ENCODE data around the gene MMAA. TPM values are rescaled to one million over a fixed set of nuclear protein-coding genes. Genes with fewer than 3 reads are reported as not detected.
A peak's percentile ranks its signal among the peaks of the same experiment; 100 is the strongest.
"Not testable (repeated sequence)": the region's sequence is repeated elsewhere in the genome, so short reads cannot be mapped to it uniquely, and the experiment has no call there.

Gene MMAA
- total RNA-seq (10 to 100 TPM in 1 of 4 donors, 1 to 10 TPM in 3; 7.9 to 10.6 (median 8.3) TPM), polyA plus RNA-seq (3.4 TPM)
- long read RNA-seq, donor 1, full-length matches to known transcripts = 5 of 11 reads
- long read RNA-seq, donor 1, partial matches to known transcripts = 4 of 11 reads
- long read RNA-seq, donor 1, other reads (novel, unspliced or antisense) = 2 of 11 reads
- long read RNA-seq, donor 2, full-length matches to known transcripts = 1 of 3 reads
- long read RNA-seq, donor 2, partial matches to known transcripts = 2 of 3 reads
- long read RNA-seq, donor 2, other reads (novel, unspliced or antisense) = 0 of 3 reads
- long read RNA-seq, donor 3, full-length matches to known transcripts = 10 of 21 reads
- long read RNA-seq, donor 3, partial matches to known transcripts = 9 of 21 reads
- long read RNA-seq, donor 3, other reads (novel, unspliced or antisense) = 2 of 21 reads
- long read RNA-seq, donor 4, full-length matches to known transcripts = 4 of 8 reads
- long read RNA-seq, donor 4, partial matches to known transcripts = 4 of 8 reads
- long read RNA-seq, donor 4, other reads (novel, unspliced or antisense) = 0 of 8 reads

- no peaks in the 10 kb centered on the region for H3K9me3 ChIP-seq (ENCODE audit: control insufficient read depth, low read length)
- no peaks in the 10 kb centered on the region for H3K27me3 ChIP-seq (ENCODE audit: control insufficient read depth, insufficient read depth)
- ATAC-seq = peak; percentile 100
- no peaks in the 10 kb centered on the region for H3K4me1 ChIP-seq (ENCODE audit: control insufficient read depth, insufficient read depth, low read length)
- H3K27ac ChIP-seq (ENCODE audit: low read length) = peak within 1 kb of the TSS; percentile 97
- under 1% methylated on average over 66 of the region's 66 CpGs for WGBS
- DNase-seq = peak; percentile 97 to 99 (median 98)
- H3K4me3 ChIP-seq (ENCODE audit: low read length) = peak within 1 kb of the TSS; percentile 69
- intact Hi-C loops (cut with DNase I) = loop anchor here in 2 of 4 donors (10.0 kb wide), 2 partner anchors 384 to 464 kb away; no protein-coding TSS in a partner anchor
Measured at GRCh38 chr4:145618932-145619638, at the start of gene MMAA. TSS of gene MMAA (plus strand) at chr4:145619385. CDS start at chr4:145639140, 19,755 bp downstream.

GRCh38 chr4:145574546-145574945 is 44.6 kb upstream of the MMAA start:
- H3K4me3 ChIP-seq (ENCODE audit: low read length); H3K4me1 ChIP-seq (ENCODE audit: control insufficient read depth, insufficient read depth, low read length); intact Hi-C loops (cut with DNase I); H3K27me3 ChIP-seq (ENCODE audit: control insufficient read depth, insufficient read depth); H3K9me3 ChIP-seq (ENCODE audit: control insufficient read depth, low read length); H3K27ac ChIP-seq (ENCODE audit: low read length); ATAC-seq: not testable (repeated sequence)
- 82% methylated on average over 7 of the region's 7 CpGs for WGBS
- DNase-seq = peak in 1 of 3 donors; percentile 44

GRCh38 chr4:145580906-145581305 is 38.3 kb upstream of the MMAA start:
- WGBS = 86% methylated on average over 3 of the region's 3 CpGs
- no peak for DNase-seq
- Histone ChIP-seq H3K27ac (ENCODE audit: low read length) (no peak overlapping the region), H3K4me1 (ENCODE audit: control insufficient read depth, insufficient read depth, low read length) (no peaks in the 10 kb centered on the region), H3K4me3 (ENCODE audit: low read length) (no peak overlapping the region), H3K9me3 (ENCODE audit: control insufficient read depth, low read length) (no peaks in the 10 kb centered on the region), H3K27me3 (ENCODE audit: control insufficient read depth, insufficient read depth) (no peaks in the 10 kb centered on the region)
- intact Hi-C loops (cut with DNase I) = no loop called here
- ATAC-seq = no peak

GRCh38 chr4:145583191-145584055 is 35.8 kb upstream of the MMAA start:
- Histone ChIP-seq H3K9me3 (ENCODE audit: control insufficient read depth, low read length) (no peaks in the 10 kb centered on the region), H3K4me3 (ENCODE audit: low read length) (no peak overlapping the region), H3K4me1 (ENCODE audit: control insufficient read depth, insufficient read depth, low read length) (no peaks in the 10 kb centered on the region), H3K27me3 (ENCODE audit: control insufficient read depth, insufficient read depth) (no peaks in the 10 kb centered on the region), H3K27ac (ENCODE audit: low read length) (no peak overlapping the region)
- no peak for ATAC-seq
- WGBS = 76% methylated on average over 6 of the region's 6 CpGs
- intact Hi-C loops (cut with DNase I) = no loop called here
- DNase-seq = no peak

GRCh38 chr4:145587088-145587754 is 32.0 kb upstream of the MMAA start:
- no peak for ATAC-seq
- intact Hi-C loops (cut with DNase I) = no loop called here
- Histone ChIP-seq H3K27me3 (ENCODE audit: control insufficient read depth, insufficient read depth) (no peaks in the 10 kb centered on the region), H3K9me3 (ENCODE audit: control insufficient read depth, low read length) (no peaks in the 10 kb centered on the region), H3K4me1 (ENCODE audit: control insufficient read depth, insufficient read depth, low read length) (no peaks in the 10 kb centered on the region), H3K4me3 (ENCODE audit: low read length) (no peak overlapping the region), H3K27ac (ENCODE audit: low read length) (no peak overlapping the region)
- WGBS = 51% methylated on average over 3 of the region's 3 CpGs
- no peak for DNase-seq

- DNase-seq; H3K9me3 ChIP-seq (ENCODE audit: control insufficient read depth, low read length); intact Hi-C loops (cut with DNase I); H3K4me1 ChIP-seq (ENCODE audit: control insufficient read depth, insufficient read depth, low read length); ATAC-seq; H3K27me3 ChIP-seq (ENCODE audit: control insufficient read depth, insufficient read depth); H3K4me3 ChIP-seq (ENCODE audit: low read length); H3K27ac ChIP-seq (ENCODE audit: low read length): not testable (repeated sequence)
- 83% methylated on average over 2 of the region's 2 CpGs for WGBS
Measured at GRCh38 chr4:145589381-145589780, 29.8 kb upstream of the MMAA start.

- H3K9me3 ChIP-seq (ENCODE audit: control insufficient read depth, low read length) = no peaks in the 10 kb centered on the region
- no peak overlapping the region for H3K4me3 ChIP-seq (ENCODE audit: low read length)
- H3K27ac ChIP-seq (ENCODE audit: low read length) = no peak overlapping the region
- DNase-seq (no peak), ATAC-seq (no peak)
- WGBS = 72% methylated on average over 3 of the region's 3 CpGs
- no peaks in the 10 kb centered on the region for H3K27me3 ChIP-seq (ENCODE audit: control insufficient read depth, insufficient read depth)
- H3K4me1 ChIP-seq (ENCODE audit: control insufficient read depth, insufficient read depth, low read length) = no peaks in the 10 kb centered on the region
- intact Hi-C loops (cut with DNase I) = no loop called here
Measured at GRCh38 chr4:145589916-145590702, 29.1 kb upstream of the MMAA start.

GRCh38 chr4:145602129-145602760 is 16.9 kb upstream of the MMAA start:
- Histone ChIP-seq H3K4me3 (ENCODE audit: low read length) (no peak overlapping the region), H3K27ac (ENCODE audit: low read length) (no peak overlapping the region), H3K4me1 (ENCODE audit: control insufficient read depth, insufficient read depth, low read length) (no peaks in the 10 kb centered on the region), H3K9me3 (ENCODE audit: control insufficient read depth, low read length) (no peaks in the 10 kb centered on the region), H3K27me3 (ENCODE audit: control insufficient read depth, insufficient read depth) (no peaks in the 10 kb centered on the region)
- WGBS = 86% methylated on average over 4 of the region's 4 CpGs
- DNase-seq (no peak), ATAC-seq (no peak)
- intact Hi-C loops (cut with DNase I) = loop anchor here in 1 of 4 donors (10.0 kb wide), 1 partner anchor 387 kb away; no protein-coding TSS in a partner anchor

- intact Hi-C loops (cut with DNase I) = loop anchor here in 2 of 4 donors (5.0 to 10.0 kb wide), 2 partner anchors 374 to 391 kb away; no protein-coding TSS in a partner anchor
Measured at GRCh38 chr4:145605941-145606340, 13.2 kb upstream of the MMAA start.

More at GRCh38 chr4:145605941-145606340, 13.2 kb upstream of the MMAA start:
- no peak overlapping the region for H3K4me3 ChIP-seq (ENCODE audit: low read length)
- no peaks in the 10 kb centered on the region for H3K27me3 ChIP-seq (ENCODE audit: control insufficient read depth, insufficient read depth)
- H3K9me3 ChIP-seq (ENCODE audit: control insufficient read depth, low read length) = no peaks in the 10 kb centered on the region
- no peaks in the 10 kb centered on the region for H3K4me1 ChIP-seq (ENCODE audit: control insufficient read depth, insufficient read depth, low read length)
- ATAC-seq (no peak), DNase-seq (no peak)
- H3K27ac ChIP-seq (ENCODE audit: low read length) = no peak overlapping the region

All from right cardiac atrium (tissue), 5 donors.